Smooth muscle cell (in vitro differentiated cells): ENCODE measurements around the gene MOV10L1. TPM values are rescaled to one million over a fixed set of nuclear protein-coding genes. Genes with fewer than 3 reads are reported as not detected.

Experiments
- DNase-seq: peaks from one replicate; lab custom pipeline; 2025; ENCODE audit not compliant: unreplicated experiment; lab: John Stamatoyannopoulos, UW
- H2AFZ ChIP-seq: fragments of 200-600 bp; sonication (generic); 2 replicates; pipeline ENCODE4 v1.6.0; 2016; ENCODE audit warnings: antibody characterized with exemption, low read depth, mild to moderate bottlenecking
- H3F3A ChIP-seq: fragments of 200-600 bp; sonication (generic); 2 replicates; pipeline ENCODE4 v1.6.0; 2017; ENCODE audit warnings: antibody characterized with exemption, low read depth
- H3K27ac ChIP-seq: fragments of 200-600 bp; sonication (generic); 2 replicates; pipeline ENCODE4 v1.5.1; 2016; ENCODE audit warnings: low read depth, mild to moderate bottlenecking
- H3K27me3 ChIP-seq: fragments of 200-600 bp; sonication (generic); 2 replicates; pipeline ENCODE4 v1.6.1; 2016; ENCODE audit warnings: low read depth, mild to moderate bottlenecking
- H3K36me3 ChIP-seq: fragments of 200-600 bp; sonication (generic); 2 replicates; pipeline ENCODE4 v1.5.1; 2016; ENCODE audit warnings: low read depth
- H3K4me1 ChIP-seq: fragments of 200-600 bp; sonication (generic); 2 replicates; pipeline ENCODE4 v1.5.1; 2016; ENCODE audit warnings: low read depth
- H3K4me2 ChIP-seq: fragments of 200-600 bp; sonication (generic); 2 replicates; pipeline ENCODE4 v1.6.0; 2016; ENCODE audit warnings: mild to moderate bottlenecking
- H3K4me3 ChIP-seq: fragments of 200-600 bp; sonication (generic); 2 replicates; pipeline ENCODE4 v1.5.1; 2016; ENCODE audit warnings: mild to moderate bottlenecking
- H3K79me2 ChIP-seq: fragments of 200-600 bp; sonication (generic); 2 replicates; pipeline ENCODE4 v1.6.0; 2016; ENCODE audit warnings: low read depth, mild to moderate bottlenecking
- H3K9ac ChIP-seq: fragments of 200-600 bp; sonication (generic); 2 replicates; pipeline ENCODE4 v1.6.0; 2016; ENCODE audit warnings: low read depth
- H3K9me3 ChIP-seq: fragments of 200-600 bp; sonication (generic); replicated peaks from 2 replicates; pipeline ENCODE4 v1.5.1; 2016; ENCODE audit warnings: low read depth
- H4K20me1 ChIP-seq: fragments of 200-600 bp; sonication (generic); 2 replicates; pipeline ENCODE4 v1.6.0; 2016; ENCODE audit warnings: low read depth
- CTCF ChIP-seq: fragments of 200-600 bp; sonication (generic); IDR thresholded peaks from 2 replicates; pipeline ENCODE4 v1.5.1; 2017; ENCODE audit warnings: borderline replicate concordance, mild to moderate bottlenecking, antibody characterized with exemption; ENCODE audit not compliant: insufficient read depth, poor library complexity, severe bottlenecking
- WGBS: methylation state at CpG from one replicate; pipeline ENCODE4 v1.1.7; 2016; ENCODE audit warnings: low lambda C conversion rate; 5-methylcytosine and 5-hydroxymethylcytosine counted together
- polyA plus RNA-seq: library from polyadenylated mRNA; unstranded; fragments of >200 nt; fragmentation: Nextera tagmentation; extraction: Ambion mirVana; gene quantifications from 2 replicates; pipeline ENCODE4 v1.2.1, GENCODE V29; 2016
- total RNA-seq: library from RNA; depleted of rRNA; stranded (reverse); fragments of >200 nt; gene quantifications from 2 replicates; pipeline ENCODE4 v1.2.3, GENCODE V29; 2014

MOV10L1 gene
- total and polyA plus RNA-seq, 2 experiments from 2014 or later = 0.10 to 0.85 TPM

GRCh38 chr22:50173983-50174355 is 84.2 kb downstream of the MOV10L1 start:
- no peaks in the 10 kb centered on the region for H3K79me2 ChIP-seq
- H3K9me3 ChIP-seq = no peaks in the 10 kb centered on the region
- no peaks in the 10 kb centered on the region for H3K27me3 ChIP-seq
- H3F3A ChIP-seq = no peaks in the 10 kb centered on the region
- 97% methylated on average over 3 of the region's 6 CpGs for WGBS
- TF ChIP-seq CTCF = no peak
- no peak overlapping the region for H2AFZ ChIP-seq
- H3K4me2 ChIP-seq = no peak overlapping the region
- no peak overlapping the region for H3K4me3 ChIP-seq
- DNase-seq = no peak
- H3K27ac ChIP-seq = no peak overlapping the region
- H4K20me1 ChIP-seq = no peaks in the 10 kb centered on the region
- no peaks in the 10 kb centered on the region for H3K4me1 ChIP-seq
- no peaks in the 10 kb centered on the region for H3K36me3 ChIP-seq
- no peak overlapping the region for H3K9ac ChIP-seq

- no peak overlapping the region for H3K4me3 ChIP-seq
- TF ChIP-seq CTCF = no peak
- 95% methylated on average over 17 of the region's 27 CpGs for WGBS
- H4K20me1 ChIP-seq = no peaks in the 10 kb centered on the region
- no peak overlapping the region for H3K27ac ChIP-seq
- H3K9ac ChIP-seq = no peak overlapping the region
- H3K27me3 ChIP-seq = no peaks in the 10 kb centered on the region
- no peaks in the 10 kb centered on the region for H3K36me3 ChIP-seq
- H3K79me2 ChIP-seq = no peaks in the 10 kb centered on the region
- no peak overlapping the region for H3K4me2 ChIP-seq
- DNase-seq = no peak
- no peaks in the 10 kb centered on the region for H3K4me1 ChIP-seq
- H3K9me3 ChIP-seq = no peaks in the 10 kb centered on the region
- no peak overlapping the region for H2AFZ ChIP-seq
- H3F3A ChIP-seq = no peaks in the 10 kb centered on the region
Measured at GRCh38 chr22:50174382-50175190, 84.8 kb downstream of the MOV10L1 start.

GRCh38 chr22:50175191-50175461 is 85.3 kb downstream of the MOV10L1 start:
- 100% methylated on average over 3 of the region's 6 CpGs for WGBS
- DNase-seq = no peak
- Histone ChIP-seq H3K79me2 (no peaks in the 10 kb centered on the region), H4K20me1 (no peaks in the 10 kb centered on the region), H3K4me2 (no peak overlapping the region), H2AFZ (no peak overlapping the region), H3K9ac (no peak overlapping the region), H3K36me3 (no peaks in the 10 kb centered on the region), H3K9me3 (no peaks in the 10 kb centered on the region), H3K27ac (no peak overlapping the region), H3F3A (no peaks in the 10 kb centered on the region), H3K27me3 (no peaks in the 10 kb centered on the region), H3K4me1 (no peaks in the 10 kb centered on the region), H3K4me3 (no peak overlapping the region)
- no peak for TF ChIP-seq CTCF
